ENCODE data around the gene IRF9.

Gene IRF9

DNA sequence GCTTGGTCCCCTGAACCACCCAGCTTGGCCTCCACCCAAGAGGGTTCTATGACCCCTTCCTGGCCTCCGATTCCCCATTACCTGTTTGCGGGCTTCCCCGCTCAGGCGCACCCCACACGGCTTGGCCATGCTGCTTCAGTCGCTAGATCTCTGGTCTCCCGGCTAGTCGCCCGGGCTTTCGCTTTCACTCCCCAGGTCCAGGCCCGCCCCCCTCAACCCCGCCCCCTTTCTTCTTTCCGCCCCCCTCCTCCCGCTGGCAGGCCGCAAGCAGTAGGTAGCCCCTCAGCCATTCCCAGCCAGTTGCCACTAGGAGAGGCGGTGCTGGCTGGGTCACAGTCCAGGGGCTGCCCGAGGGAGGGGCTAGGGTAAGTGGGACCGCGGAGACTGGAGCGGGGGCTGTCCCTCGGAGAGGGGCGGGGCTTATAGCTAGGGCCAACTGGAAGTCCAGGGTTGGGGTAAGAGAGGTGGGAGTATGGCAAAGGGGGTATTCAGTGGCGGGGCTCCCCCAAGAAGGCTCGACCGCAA lies 14.6 kb upstream of the IRF9 start, which contains the start of gene PSME2:
Gene PSME2, minus strand, starts transcription at position 158 of the 525 bp plus-strand sequence. Its CDS starts 29 bp downstream, at position 129.
- peak within 1 kb of the TSS; percentile 89 for H3K4me3 ChIP-seq (ENCODE audit: low read depth, low read length)
- peak; percentile 94 for DNase-seq (ENCODE audit: low read depth)

DNA sequence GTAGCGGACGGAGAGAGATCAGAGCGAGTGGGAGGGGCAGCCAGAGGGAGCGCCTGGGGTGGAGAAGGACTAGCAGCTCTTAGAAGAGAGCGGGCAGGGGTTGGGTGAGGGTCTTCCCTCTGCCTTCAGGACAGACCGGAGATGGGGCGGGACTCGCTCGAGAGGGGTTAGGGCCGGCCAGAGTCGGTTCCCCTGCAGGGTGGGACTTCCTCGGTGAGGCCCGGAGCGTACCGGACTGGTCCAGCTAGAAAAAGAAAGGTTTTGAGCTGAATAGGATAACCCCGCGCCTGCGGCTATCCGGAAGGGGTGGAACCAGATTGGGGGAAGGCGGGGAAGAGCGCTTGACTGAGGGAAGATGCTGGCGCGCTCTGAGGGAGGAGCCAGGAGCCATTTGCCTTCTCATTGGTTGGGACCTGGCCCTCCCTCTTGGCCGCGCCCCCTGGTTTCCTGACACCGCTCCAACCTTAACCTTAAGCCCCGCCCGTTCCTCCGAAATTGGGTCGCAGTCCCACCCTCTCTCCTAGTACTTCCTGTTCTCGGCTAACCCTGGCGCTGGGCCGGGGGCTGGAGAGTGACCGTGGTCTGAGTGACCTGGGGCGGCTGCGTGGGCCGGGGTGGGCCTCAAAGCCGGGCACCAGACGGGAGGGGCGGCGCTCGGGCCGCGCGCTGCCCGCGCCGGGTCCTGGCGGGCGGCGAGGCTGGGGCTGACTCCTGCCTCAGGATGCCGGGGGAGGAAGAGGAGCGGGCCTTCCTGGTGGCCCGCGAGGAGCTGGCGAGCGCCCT lies 13.9 kb upstream of the IRF9 start, which contains the start of gene RNF31:
Gene RNF31, plus strand, starts transcription at position 521 of the 783 bp plus-strand sequence. Its CDS starts 201 bp downstream, at position 722.
- H3K4me3 ChIP-seq (ENCODE audit: low read depth, low read length): peak within 1 kb of the TSS; percentile 89
- peak; percentile 96 for DNase-seq (ENCODE audit: low read depth)

- DNase-seq (ENCODE audit: low read depth): no peak
- H3K4me3 ChIP-seq (ENCODE audit: low read depth, low read length): peak overlapping the region; percentile 89
These were observed 13.2 kb upstream of the IRF9 start for GRCh38 chr14:24147761-24148428.

DNA sequence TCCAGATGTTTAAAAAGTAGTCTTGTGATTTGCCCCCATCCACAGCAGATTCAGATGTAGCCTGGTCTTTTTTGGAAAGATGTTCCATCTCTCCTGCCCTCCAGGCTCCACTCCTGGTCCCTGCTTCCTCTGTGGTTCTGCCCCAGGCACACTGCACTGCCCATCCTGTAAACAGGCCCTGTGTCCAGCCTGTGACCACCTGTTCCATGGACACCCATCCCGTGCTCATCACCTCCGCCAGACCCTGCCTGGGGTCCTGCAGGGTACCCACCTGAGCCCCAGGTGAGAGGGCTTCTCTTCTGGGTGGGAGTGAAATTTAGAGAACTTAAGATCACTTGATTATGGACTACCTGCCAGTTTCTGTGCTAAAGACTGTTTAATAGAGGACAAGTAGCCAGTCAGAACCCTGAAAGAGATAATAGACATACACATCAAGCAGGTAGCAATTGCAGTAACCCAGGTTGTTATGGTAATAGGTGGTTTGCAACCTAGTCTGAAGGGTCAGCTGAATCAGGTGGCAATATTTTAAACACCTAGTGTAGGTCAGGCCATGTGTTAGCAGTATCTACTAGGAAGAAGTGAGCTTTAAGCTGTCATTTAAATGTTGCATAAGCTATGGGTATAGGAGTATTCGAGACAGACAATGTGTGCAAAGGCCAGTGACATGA lies 11.6 kb upstream of the IRF9 start:
- no peak overlapping the region for H3K4me3 ChIP-seq (ENCODE audit: low read depth, low read length)
- DNase-seq (ENCODE audit: low read depth): no peak

DNA sequence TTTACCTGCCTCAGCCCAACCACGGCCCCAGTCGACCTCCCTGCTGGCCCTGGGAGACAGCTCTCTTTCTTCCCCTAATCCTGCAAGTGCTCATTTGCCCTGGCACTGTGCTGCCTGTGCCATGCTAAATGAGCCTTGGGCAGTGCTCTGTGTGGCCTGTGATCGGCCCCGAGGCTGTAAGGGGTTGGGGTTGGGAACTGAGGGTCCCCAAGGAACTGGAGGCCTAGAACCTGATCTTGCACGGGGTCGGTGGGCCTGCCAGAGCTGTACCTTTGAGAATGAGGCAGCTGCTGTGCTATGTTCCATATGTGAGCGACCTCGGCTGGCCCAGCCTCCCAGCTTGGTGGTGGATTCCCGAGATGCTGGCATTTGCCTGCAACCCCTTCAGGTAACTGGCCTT lies 11.0 kb upstream of the IRF9 start:
- no peak for DNase-seq (ENCODE audit: low read depth)
- H3K4me3 ChIP-seq (ENCODE audit: low read depth, low read length): no peak overlapping the region

DNA sequence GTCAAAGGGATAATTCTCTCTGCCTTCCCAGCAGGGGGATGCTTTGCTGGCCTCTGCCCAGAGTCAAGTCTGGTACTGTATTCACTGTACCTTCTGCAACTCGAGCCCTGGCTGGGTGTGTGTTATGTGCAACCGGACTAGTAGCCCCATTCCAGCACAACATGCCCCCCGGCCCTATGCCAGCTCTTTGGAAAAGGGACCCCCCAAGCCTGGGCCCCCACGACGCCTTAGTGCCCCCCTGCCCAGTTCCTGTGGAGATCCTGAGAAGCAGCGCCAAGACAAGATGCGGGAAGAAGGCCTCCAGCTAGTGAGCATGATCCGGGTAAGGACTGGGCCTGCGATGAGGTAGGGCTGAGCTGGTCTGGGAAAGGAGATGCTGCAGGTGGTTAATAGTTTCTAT lies 10.5 kb upstream of the IRF9 start:
- DNase-seq (ENCODE audit: low read depth): no peak
- H3K4me3 ChIP-seq (ENCODE audit: low read depth, low read length): no peak overlapping the region

- no peak for DNase-seq (ENCODE audit: low read depth)
- no peak overlapping the region for H3K4me3 ChIP-seq (ENCODE audit: low read depth, low read length)
These were observed 10.1 kb upstream of the IRF9 start for GRCh38 chr14:24150993-24151392.

DNA sequence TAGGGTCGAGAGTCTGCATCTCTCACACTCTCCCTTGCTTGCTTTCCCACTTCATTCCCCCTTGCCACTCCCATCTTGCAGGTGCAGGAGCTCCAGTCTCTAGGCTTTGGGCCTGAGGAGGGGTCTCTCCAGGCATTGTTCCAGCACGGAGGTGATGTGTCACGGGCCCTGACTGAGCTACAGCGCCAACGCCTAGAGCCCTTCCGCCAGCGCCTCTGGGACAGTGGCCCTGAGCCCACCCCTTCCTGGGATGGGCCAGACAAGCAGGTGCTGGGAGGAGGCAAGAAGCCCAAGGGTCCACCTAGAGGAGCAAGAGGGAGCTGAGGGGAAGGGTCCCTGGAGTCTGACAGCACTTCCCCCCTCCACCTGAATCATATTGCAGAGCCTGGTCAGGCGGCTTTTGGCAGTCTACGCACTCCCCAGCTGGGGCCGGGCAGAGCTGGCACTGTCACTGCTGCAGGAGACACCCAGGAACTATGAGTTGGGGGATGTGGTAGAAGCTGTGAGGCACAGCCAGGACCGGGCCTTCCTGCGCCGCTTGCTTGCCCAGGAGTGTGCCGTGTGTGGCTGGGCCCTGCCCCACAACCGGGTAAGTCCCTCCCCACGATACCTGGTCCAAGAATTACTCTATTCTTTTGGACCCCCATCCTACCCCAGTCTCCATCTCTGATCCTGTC lies 9.5 kb upstream of the IRF9 start:
- H3K4me3 ChIP-seq (ENCODE audit: low read depth, low read length): no peak overlapping the region
- DNase-seq (ENCODE audit: low read depth): no peak

DNA sequence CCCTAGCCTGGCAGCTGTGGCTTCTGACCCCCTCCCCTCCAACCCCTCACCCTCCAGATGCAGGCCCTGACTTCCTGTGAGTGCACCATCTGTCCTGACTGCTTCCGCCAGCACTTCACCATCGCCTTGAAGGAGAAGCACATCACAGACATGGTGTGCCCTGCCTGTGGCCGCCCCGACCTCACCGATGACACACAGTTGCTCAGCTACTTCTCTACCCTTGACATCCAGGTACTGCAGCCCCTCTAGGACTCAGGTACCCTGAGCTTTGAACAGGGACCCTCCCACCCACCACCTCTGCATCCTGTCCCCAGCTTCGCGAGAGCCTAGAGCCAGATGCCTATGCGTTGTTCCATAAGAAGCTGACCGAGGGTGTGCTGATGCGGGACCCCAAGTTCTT lies 6.0 kb upstream of the IRF9 start:
- no peak for DNase-seq (ENCODE audit: low read depth)
- no peak overlapping the region for H3K4me3 ChIP-seq (ENCODE audit: low read depth, low read length)

DNA sequence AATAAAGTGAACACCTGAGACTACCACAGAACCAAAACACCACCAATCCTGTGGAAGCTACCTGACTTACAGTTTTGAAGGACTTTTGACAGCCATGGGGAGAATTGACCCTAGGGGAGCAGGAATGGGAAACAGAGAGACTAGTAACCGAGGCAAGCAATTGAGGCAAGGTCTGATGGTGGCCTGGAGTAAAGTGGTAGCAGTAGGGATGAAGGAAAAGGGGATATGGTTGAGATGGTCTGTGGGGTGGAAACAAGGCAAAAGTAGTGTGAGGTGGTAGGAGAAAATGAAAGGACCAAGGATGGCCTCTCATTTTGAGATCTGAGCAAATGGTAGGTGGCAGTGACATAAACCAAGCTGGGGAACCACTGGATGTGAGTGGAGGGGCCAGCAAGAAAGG lies 4.2 kb upstream of the IRF9 start:
- no peak overlapping the region for H3K4me3 ChIP-seq (ENCODE audit: low read depth, low read length)
- no peak for DNase-seq (ENCODE audit: low read depth)

DNA sequence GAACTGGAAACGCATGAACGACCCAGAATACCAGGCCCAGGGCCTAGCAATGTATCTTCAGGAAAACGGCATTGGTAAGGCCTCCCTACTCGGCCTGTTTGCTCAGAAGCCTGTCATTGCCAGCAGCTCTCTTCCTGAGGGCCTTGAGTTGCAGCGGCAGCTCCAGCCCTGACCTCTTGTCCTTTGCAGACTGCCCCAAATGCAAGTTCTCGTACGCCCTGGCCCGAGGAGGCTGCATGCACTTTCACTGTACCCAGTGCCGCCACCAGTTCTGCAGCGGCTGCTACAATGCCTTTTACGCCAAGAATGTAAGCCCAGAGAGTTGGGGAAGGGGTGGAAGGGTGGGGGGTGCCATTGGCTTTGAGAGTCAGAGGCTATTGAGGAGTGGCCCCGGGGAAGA lies 3.7 kb upstream of the IRF9 start:
- no peak for DNase-seq (ENCODE audit: low read depth)

GRCh38 chr14:24159777-24160498 lies 1.1 kb upstream of the IRF9 start:
- no peak for DNase-seq (ENCODE audit: low read depth)
- H3K4me3 ChIP-seq (ENCODE audit: low read depth, low read length): no peak overlapping the region

More for the DNA sequence above, 3.7 kb upstream of the IRF9 start:
- H3K4me3 ChIP-seq (ENCODE audit: low read depth, low read length): no peak overlapping the region

- DNase-seq (ENCODE audit: low read depth): no peak
- no peak overlapping the region for H3K4me3 ChIP-seq (ENCODE audit: low read depth, low read length)
These were observed 591 bp upstream of the IRF9 start for GRCh38 chr14:24160499-24160849.

- DNase-seq (ENCODE audit: low read depth): no peak
- H3K4me3 ChIP-seq (ENCODE audit: low read depth, low read length): peak overlapping the region; percentile 67
These were observed 1.0 kb downstream of the IRF9 start for GRCh38 chr14:24162093-24162492.

DNA sequence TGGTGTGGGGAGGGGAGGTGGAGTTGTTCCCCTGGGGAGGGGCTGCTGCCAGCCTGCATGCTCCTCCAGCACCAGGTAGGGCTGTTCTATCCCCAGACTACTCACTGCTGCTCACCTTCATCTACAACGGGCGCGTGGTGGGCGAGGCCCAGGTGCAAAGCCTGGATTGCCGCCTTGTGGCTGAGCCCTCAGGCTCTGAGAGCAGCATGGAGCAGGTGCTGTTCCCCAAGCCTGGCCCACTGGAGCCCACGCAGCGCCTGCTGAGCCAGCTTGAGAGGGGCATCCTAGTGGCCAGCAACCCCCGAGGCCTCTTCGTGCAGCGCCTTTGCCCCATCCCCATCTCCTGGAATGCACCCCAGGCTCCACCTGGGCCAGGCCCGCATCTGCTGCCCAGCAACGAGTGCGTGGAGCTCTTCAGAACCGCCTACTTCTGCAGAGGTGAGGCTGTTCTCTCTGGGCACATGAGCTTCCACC lies 3.5 kb downstream of the IRF9 start:
- DNase-seq (ENCODE audit: low read depth): no peak
- H3K4me3 ChIP-seq (ENCODE audit: low read depth, low read length): no peak overlapping the region

GRCh38 chr14:24165785-24166184 lies 4.7 kb downstream of the IRF9 start:
- no peak for DNase-seq (ENCODE audit: low read depth)
- H3K4me3 ChIP-seq (ENCODE audit: low read depth, low read length): no peak overlapping the region

DNA sequence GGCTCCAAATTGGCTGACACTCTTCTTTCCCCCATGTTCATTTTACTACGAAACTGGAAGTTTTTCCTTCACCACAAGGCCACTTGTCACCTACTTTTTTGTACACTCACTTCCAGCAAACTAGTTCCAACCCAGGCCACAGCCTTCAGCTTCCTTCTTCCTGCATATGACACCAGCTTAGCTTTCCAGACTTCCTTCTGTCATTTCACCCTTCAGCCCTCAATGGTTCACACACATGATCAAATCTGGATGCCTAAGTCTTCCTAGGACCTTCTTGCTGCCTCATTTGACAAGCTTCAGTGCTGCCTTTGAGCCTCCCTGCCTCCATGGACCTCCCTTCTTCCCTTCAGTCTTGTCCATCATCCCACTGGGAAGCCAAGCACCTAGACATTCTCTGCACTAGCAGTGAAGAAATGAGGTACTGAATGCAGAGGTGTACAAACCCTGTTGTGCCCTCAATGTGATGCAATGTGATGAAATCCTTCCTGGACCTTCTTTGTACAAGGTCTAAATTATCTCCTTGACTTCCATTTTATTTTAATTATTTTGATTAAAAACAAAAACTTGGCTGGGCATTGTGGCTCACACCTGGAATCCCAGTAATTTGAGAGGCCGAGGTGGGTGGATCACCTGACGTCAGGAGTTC lies 6.5 kb downstream of the IRF9 start:
- no peak overlapping the region for H3K4me3 ChIP-seq (ENCODE audit: low read depth, low read length)
- no peak for DNase-seq (ENCODE audit: low read depth)

DNA sequence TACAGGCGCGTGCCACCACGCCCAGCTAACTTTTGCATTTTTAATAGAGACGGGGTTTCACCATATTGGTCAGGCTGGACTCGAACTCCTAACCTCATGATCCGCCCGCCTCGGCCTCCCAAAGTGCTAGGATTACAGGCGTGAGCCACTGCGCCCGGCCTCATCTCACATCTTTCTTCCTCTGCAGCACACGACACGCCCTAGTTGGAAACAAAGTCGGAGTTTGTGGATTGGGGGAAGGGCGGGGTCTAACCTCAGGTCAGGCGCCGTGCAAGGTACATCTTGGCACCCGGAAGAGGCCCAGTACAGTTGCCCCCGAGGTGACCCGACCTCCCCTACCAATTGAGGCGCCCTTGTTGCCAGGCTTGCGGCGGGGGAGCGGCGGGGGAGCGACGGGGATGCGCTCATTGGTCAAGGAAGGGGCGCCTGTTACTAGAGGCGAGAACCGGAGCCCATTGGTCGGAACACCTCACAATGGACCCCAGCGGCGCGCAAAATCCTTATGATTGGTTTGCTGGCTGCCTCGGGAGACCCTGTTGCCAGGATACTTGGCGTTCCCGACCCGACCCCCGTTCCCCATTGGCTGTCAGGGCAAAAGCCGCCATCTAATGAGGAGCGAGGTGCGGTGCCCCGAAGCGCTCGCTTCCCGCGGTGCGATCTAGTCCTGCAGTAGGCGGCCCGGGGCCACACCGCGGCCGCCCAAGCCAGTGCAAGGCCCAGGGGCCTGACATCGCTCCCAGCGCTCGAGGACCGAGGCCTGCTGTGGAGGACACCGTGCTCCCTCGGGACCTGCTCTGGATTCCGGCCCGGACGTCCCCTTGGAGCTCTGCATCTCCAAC lies 10.6 kb downstream of the IRF9 start, which contains the start of gene REC8:
Gene REC8, plus strand, starts transcription at position 659 of the 839 bp plus-strand sequence. CDS start 473 bp downstream, outside the sequence.
- H3K4me3 ChIP-seq (ENCODE audit: low read depth, low read length): peak within 1 kb of the TSS; percentile 30
- DNase-seq (ENCODE audit: low read depth): no peak
